H1 (cell line): Measurements from ENCODE around the gene ZNF764. TPM values are rescaled to one million over a fixed set of nuclear protein-coding genes. Genes with fewer than 3 reads are reported as not detected.
A peak's percentile ranks its signal among the peaks of the same experiment; 100 is the strongest.

Experiments
- CTCF ChIA-PET: fragments of 300-600 bp; sonication (Branson Sonifier 250); formaldehyde crosslinking; loops from one replicate; lab custom pipeline; 2021; ENCODE audit not compliant: partially characterized antibody; lab: Charles Lee
- POLR2A ChIA-PET: fragments of 300-600 bp; sonication (Branson Sonifier 250); formaldehyde crosslinking; loops from one replicate; lab custom pipeline; 2021; ENCODE audit warnings: inconsistent platforms; ENCODE audit not compliant: partially characterized antibody; lab: Charles Lee
- DNase-seq, 2 experiments: peaks; one replicate each; pipeline versions ENCODE4 v3.0.0 to v3.0.0-alpha.2; 2010 to 2022; ENCODE audit warnings: low spot score in 2 of 2, low read depth in 1 of 2, mixed read lengths in 1 of 2
- FAIRE-seq: peaks from 2 replicates; lab custom pipeline; 2011; peaks lifted over from hg19 to GRCh38; lab: Jason Lieb, UNC
- H2AFZ ChIP-seq: 2 replicates; pipeline ENCODE4 v1.8.1; 2012; ENCODE audit warnings: low read length, inconsistent platforms
- H2AK5ac ChIP-seq: 2 replicates; pipeline ENCODE4 v1.6.1; 2013; ENCODE audit warnings: low read depth, low read length
- H2BK120ac ChIP-seq: replicated peaks from 2 replicates; pipeline ENCODE3; 2013; ENCODE audit warnings: low read depth, low read length, inconsistent platforms
- H2BK12ac ChIP-seq: 2 replicates; pipeline ENCODE4 v1.6.1; 2013; ENCODE audit warnings: low read depth, low read length
- H2BK15ac ChIP-seq: 2 replicates; pipeline ENCODE4 v1.6.1; 2013; ENCODE audit warnings: low read length
- H2BK20ac ChIP-seq: 2 replicates; pipeline ENCODE4 v1.6.1; 2013; ENCODE audit warnings: low read length
- H2BK5ac ChIP-seq: 2 replicates; pipeline ENCODE4 v1.6.1; 2013; ENCODE audit warnings: low read depth, low read length
- H3K14ac ChIP-seq: 2 replicates; pipeline ENCODE4 v1.6.1; 2013; ENCODE audit warnings: inconsistent platforms; ENCODE audit not compliant: insufficient read length
- H3K18ac ChIP-seq: 2 replicates; pipeline ENCODE4 v1.6.1; 2013; ENCODE audit warnings: low read length; ENCODE audit errors: extremely low read depth
- H3K23ac ChIP-seq: 2 replicates; pipeline ENCODE4 v1.6.1; 2013; ENCODE audit warnings: inconsistent platforms; ENCODE audit not compliant: insufficient read length
- H3K23me2 ChIP-seq: 2 replicates; pipeline ENCODE4 v1.6.1; 2013; ENCODE audit warnings: low read depth, low read length
- H3K27ac ChIP-seq: 2 replicates; pipeline ENCODE4 v1.6.1; 2011; ENCODE audit warnings: low read depth, low read length, inconsistent platforms
- H3K27me3 ChIP-seq, 4 experiments: replicated peaks in 1 of 4; 1 replicate in 1 of 4; 2 replicates in 3 of 4; pipeline versions ENCODE4 v1.6.1 to v1.8.1; 2011 to 2013; ENCODE audit warnings: low read length in 3 of 4, mild to moderate bottlenecking in 3 of 4, inconsistent platforms in 2 of 4, mixed read lengths in 2 of 4, moderate library complexity in 1 of 4; ENCODE audit not compliant: control insufficient read depth in 3 of 4, insufficient read depth in 3 of 4; ENCODE audit errors: extremely low read depth in 1 of 4
- H3K36me3 ChIP-seq, 4 experiments: 2 replicates each; pipeline versions ENCODE4 v1.6.1 to v1.8.1; 2011 to 2013; ENCODE audit warnings: mild to moderate bottlenecking in 4 of 4, low read length in 3 of 4, moderate library complexity in 2 of 4, control low read depth in 1 of 4, inconsistent platforms in 1 of 4; ENCODE audit not compliant: insufficient read depth in 4 of 4, control insufficient read depth in 2 of 4
- H3K4ac ChIP-seq: replicated peaks from 2 replicates; pipeline ENCODE3; 2013; ENCODE audit warnings: low read length, low read depth, mixed read lengths, inconsistent platforms; ENCODE audit not compliant: insufficient read length
- H3K4me1 ChIP-seq, 4 experiments: replicated peaks in 1 of 4; 1 replicate in 1 of 4; 2 replicates in 3 of 4; pipeline versions ENCODE4 v1.6.1 to v1.8.1; 2011 to 2013; ENCODE audit warnings: low read length in 3 of 4, inconsistent platforms in 2 of 4, mixed read lengths in 1 of 4; ENCODE audit not compliant: insufficient read depth in 4 of 4, control insufficient read depth in 3 of 4
- H3K4me2 ChIP-seq, 2 experiments: 2 replicates each; pipeline versions ENCODE4 v1.6.1 to v1.8.1; 2011 to 2013; ENCODE audit warnings: low read depth in 2 of 2, low read length in 2 of 2, control low read depth in 1 of 2, inconsistent platforms in 1 of 2, mild to moderate bottlenecking in 1 of 2; ENCODE audit not compliant: insufficient read depth in 1 of 2
- H3K4me3 ChIP-seq, 4 experiments: fragments of 200-600, 300-600 bp in 1 of 4; sonication (generic), shearing (Covaris generic), sonication (Bioruptor Twin) in 1 of 4; 2 replicates each; pipeline versions ENCODE4 v1.5.1 to v1.8.1; 2011 to 2016; ENCODE audit warnings: low read length in 4 of 4, low read depth in 3 of 4, control low read depth in 2 of 4, inconsistent platforms in 2 of 4, mild to moderate bottlenecking in 2 of 4, mixed read lengths in 1 of 4, moderate library complexity in 1 of 4; ENCODE audit not compliant: insufficient read depth in 2 of 4; ENCODE audit errors: extremely low read depth in 1 of 4
- H3K56ac ChIP-seq: replicated peaks from 2 replicates; pipeline ENCODE3; 2013; ENCODE audit warnings: low read depth, mild to moderate bottlenecking, mixed read lengths, low read length, inconsistent platforms; ENCODE audit not compliant: insufficient read length
- H3K79me1 ChIP-seq: 2 replicates; pipeline ENCODE4 v1.6.1; 2013; ENCODE audit warnings: low read depth, low read length, control low read depth
- H3K79me2 ChIP-seq, 2 experiments: 2 replicates each; pipeline versions ENCODE4 v1.6.1 to v1.8.1; 2012 to 2013; ENCODE audit warnings: low read length in 2 of 2, mild to moderate bottlenecking in 2 of 2, inconsistent platforms in 1 of 2; ENCODE audit not compliant: insufficient read depth in 2 of 2, control insufficient read depth in 1 of 2
- H3K9ac ChIP-seq, 4 experiments: replicated peaks in 1 of 4; 1 replicate in 1 of 4; 2 replicates in 3 of 4; pipeline versions ENCODE4 v1.6.1 to v1.8.1; 2011 to 2013; ENCODE audit warnings: low read depth in 3 of 4, low read length in 3 of 4, control low read depth in 2 of 4, mild to moderate bottlenecking in 2 of 4, moderate library complexity in 2 of 4, inconsistent platforms in 1 of 4; ENCODE audit errors: extremely low read depth in 1 of 4
- H3K9me3 ChIP-seq, 2 experiments: 2 replicates each; pipeline versions ENCODE4 v1.6.1 to v1.8.1; 2012 to 2013; ENCODE audit warnings: mild to moderate bottlenecking in 2 of 2, moderate library complexity in 2 of 2, control low read depth in 1 of 2, inconsistent platforms in 1 of 2, low read depth in 1 of 2, low read length in 1 of 2, mixed read lengths in 1 of 2; ENCODE audit not compliant: insufficient read depth in 2 of 2
- H4K20me1 ChIP-seq, 2 experiments: replicated peaks in 1 of 2; 2 replicates each; pipeline versions ENCODE3 to v1.8.1; 2011 to 2013; ENCODE audit warnings: inconsistent platforms in 2 of 2, low read length in 2 of 2, mild to moderate bottlenecking in 1 of 2; ENCODE audit not compliant: insufficient read depth in 2 of 2, control insufficient read depth in 1 of 2
- H4K5ac ChIP-seq: 2 replicates; pipeline ENCODE4 v1.6.1; 2013; ENCODE audit warnings: low read length, low read depth, mixed read lengths, inconsistent platforms; ENCODE audit not compliant: insufficient read length
- H4K8ac ChIP-seq: 2 replicates; pipeline ENCODE4 v1.8.0; 2013; ENCODE audit warnings: mild to moderate bottlenecking, moderate library complexity, low read length, inconsistent platforms; ENCODE audit not compliant: insufficient read depth; ENCODE audit errors: extremely low read depth
- H4K91ac ChIP-seq: replicated peaks from 2 replicates; pipeline ENCODE3; 2013; ENCODE audit warnings: low read length, mixed read lengths, inconsistent platforms; ENCODE audit not compliant: insufficient read length
- CHD1 ChIP-seq: IDR thresholded peaks from 2 replicates; pipeline ENCODE4 v1.6.1; 2012; ENCODE audit warnings: low read depth, low read length, improper control_type of control experiment
- CTBP2 ChIP-seq: IDR thresholded peaks from 2 replicates; pipeline ENCODE4 v1.7.0; 2011; ENCODE audit warnings: borderline replicate concordance, mild to moderate bottlenecking, moderate library complexity, mixed read lengths, low read length; ENCODE audit not compliant: insufficient read depth, insufficient read length
- E2F6 ChIP-seq: IDR thresholded peaks from 2 replicates; pipeline ENCODE4 v1.6.1; 2012; ENCODE audit warnings: inconsistent platforms
- JUND ChIP-seq: IDR thresholded peaks from 2 replicates; pipeline ENCODE4 v1.6.1; 2011; ENCODE audit warnings: mild to moderate bottlenecking, improper control_type of control experiment, low read length
- NANOG ChIP-seq: IDR thresholded peaks from 2 replicates; pipeline ENCODE4 v1.6.1; 2011; ENCODE audit warnings: low read length, low read depth, mild to moderate bottlenecking, inconsistent platforms; ENCODE audit not compliant: insufficient read depth, poor library complexity, severe bottlenecking
- SP2 ChIP-seq: IDR thresholded peaks from 2 replicates; pipeline ENCODE4 v1.6.1; 2012; ENCODE audit warnings: mild to moderate bottlenecking, low read length, inconsistent platforms
- SP4 ChIP-seq: IDR thresholded peaks from 2 replicates; pipeline ENCODE4 v1.6.1; 2012; ENCODE audit warnings: low read length, inconsistent platforms
- SRF ChIP-seq: IDR thresholded peaks from 2 replicates; pipeline ENCODE4 v1.6.1; 2011; ENCODE audit warnings: mild to moderate bottlenecking, low read depth, low read length, moderate library complexity
- WGBS, 2 experiments: shearing (Covaris generic) in 1 of 2; methylation state at CpG; one replicate each; pipeline versions ENCODE4 v1.1.6 to v1.1.7; 2013 to 2015; ENCODE audit warnings: low lambda C conversion rate in 2 of 2, mixed read lengths in 2 of 2, inconsistent platforms in 1 of 2, low coverage in 1 of 2, missing lambda C conversion rate in 1 of 2; ENCODE audit not compliant: insufficient replicate concordance in 2 of 2, insufficient coverage in 1 of 2, insufficient read length in 1 of 2; ENCODE audit errors: extremely low coverage in 1 of 2, missing lambda C conversion rate in 1 of 2; 5-methylcytosine and 5-hydroxymethylcytosine counted together
- polyA plus RNA-seq, 7 experiments: library from polyadenylated mRNA; depleted of rRNA in 3 of 7; stranded (reverse) in 5 of 7; unstranded in 2 of 7; fragments of >200 nt in 5 of 7; fragments of 200-250 nt in 2 of 7; gene quantifications; 1 replicate in 5 of 7; 2 replicates in 1 of 7; 4 replicates in 1 of 7; pipeline versions ENCODE4 v1.2.1 to v1.2.3, GENCODE V29; 2011 to 2013; ENCODE audit warnings: missing spikeins in 2 of 7, mixed read lengths in 2 of 7
- total RNA-seq: library from RNA; stranded (reverse); fragmentation: NEBNext Ultra II Directional; extraction: Animal tissue kit (Norgen Biotek cat#: 25700); gene quantifications from 2 replicates; pipeline ENCODE4 v1.2.1, GENCODE V29; 2021
- TF ChIP-seq, protein P1 (sequence below): IDR thresholded peaks from 2 replicates; pipeline ENCODE4 v1.6.1; 2011; ENCODE audit warnings: low read depth, mild to moderate bottlenecking, low read length; ENCODE audit not compliant: insufficient read depth

Gene ZNF764
- total and polyA plus RNA-seq, 2 of the 8 experiments (the other 6 are each of a cell fraction or from before 2014, with no cell fraction given) = 5.7 to 7.7 TPM

DNA sequence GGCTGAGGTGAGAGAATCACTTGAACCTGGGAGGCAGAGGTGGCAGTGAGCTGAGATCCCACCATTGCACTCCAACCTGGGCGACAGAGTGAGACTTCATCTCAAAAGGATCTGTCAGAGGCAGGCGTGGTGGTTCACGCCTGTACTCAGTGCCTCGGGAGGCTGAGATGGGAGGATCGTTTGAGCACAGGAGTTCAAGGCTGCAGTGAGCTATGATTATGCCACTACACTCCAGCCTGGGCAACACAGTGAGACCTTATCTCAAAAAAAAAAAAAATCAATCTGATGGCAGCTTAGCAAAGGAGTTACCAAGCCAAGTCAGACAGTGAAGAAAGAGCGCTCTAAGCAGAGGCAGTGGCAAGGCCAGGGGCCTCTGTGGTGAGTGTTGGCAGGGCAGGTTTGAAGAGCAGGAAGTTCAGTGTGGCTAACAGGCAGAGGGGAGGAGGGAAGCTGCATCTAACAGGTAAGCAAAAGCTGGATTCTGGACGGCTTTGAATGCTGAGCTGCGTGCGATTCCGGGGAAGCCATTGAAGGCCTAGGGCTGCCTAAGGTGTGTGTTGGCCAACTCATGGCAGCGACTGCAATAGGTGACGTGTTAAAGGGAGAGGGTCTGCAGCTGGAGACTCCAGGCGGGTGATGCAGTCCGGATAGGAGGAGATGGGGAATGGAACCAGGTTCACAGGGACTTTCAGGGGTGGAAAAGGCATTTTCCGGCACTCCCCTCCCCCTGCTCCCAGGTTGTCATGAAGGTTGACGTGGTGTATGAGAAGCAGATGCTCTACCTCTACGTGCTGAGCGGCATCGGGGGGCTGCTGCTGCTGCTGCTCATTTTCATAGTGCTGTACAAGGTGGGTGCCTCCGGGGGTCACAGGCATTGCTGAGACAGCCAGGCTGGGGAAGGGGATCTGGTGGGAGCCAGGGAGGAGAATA, 38.8 kb downstream of the ZNF764 start:
- Histone ChIP-seq H3K4me3 (no peak overlapping the region), H2BK5ac (no peak overlapping the region), H2AK5ac (no peak overlapping the region), H3K14ac (no peak overlapping the region), H3K18ac (no peak overlapping the region), H3K4me2 (no peak overlapping the region), H3K27ac (no peak overlapping the region), H3K4me1 (no peaks in the 10 kb centered on the region), H3K23ac (no peak overlapping the region), H3K79me2 (no peaks in the 10 kb centered on the region), H3K23me2 (no peaks in the 10 kb centered on the region), H4K20me1 (no peaks in the 10 kb centered on the region), H3K79me1 (no peaks in the 10 kb centered on the region), H3K9me3 (no peaks in the 10 kb centered on the region), H4K8ac (no peak overlapping the region), H3K36me3 (peaks cover 0 to 2% (median 0%) of the 10 kb centered on the region in 4 experiments; a peak in 1 of 8 replicates), H3K4ac (no peak overlapping the region), H3K56ac (no peak overlapping the region), H2BK120ac (no peak overlapping the region), H2BK20ac (no peak overlapping the region), H3K9ac (no peak overlapping the region), H4K5ac (no peak overlapping the region), H2BK15ac (no peak overlapping the region), H4K91ac (no peak overlapping the region), H2BK12ac (peak overlapping the region; percentile 60; the same call in 1 of the 2 replicates), H2AFZ (no peak overlapping the region), H3K27me3 (no peaks in the 10 kb centered on the region; a peak in 1 of 7 replicates)
- DNase-seq (no peak), FAIRE-seq (no peak)
- ChIA-PET CTCF (interaction anchor here (0.6 to 3.2 kb wide), 10 partner anchors 10 to 178 kb away, joined by 3 to 16 read pairs (median 5); partner anchors contain the start of gene ITGAL), POLR2A (interaction anchor here (1.0 to 1.5 kb wide), 3 partner anchors 16 to 110 kb away, joined by 3 to 6 read pairs (median 3); partner anchors contain the start of genes ZNF688 and ZNF747)
- WGBS, 2 experiments = 90% methylated on average over 20 of the region's 20 CpGs; no CpG with 5 or more reads in 1 of the 2 experiments
- no peak for TF ChIP-seq E2F6
- TF ChIP-seq, protein P1, sequence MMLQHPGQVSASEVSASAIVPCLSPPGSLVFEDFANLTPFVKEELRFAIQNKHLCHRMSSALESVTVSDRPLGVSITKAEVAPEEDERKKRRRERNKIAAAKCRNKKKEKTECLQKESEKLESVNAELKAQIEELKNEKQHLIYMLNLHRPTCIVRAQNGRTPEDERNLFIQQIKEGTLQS = no peak
- no peak for TF ChIP-seq SRF
- TF ChIP-seq JUND = no peak
- no peak for TF ChIP-seq SP4
- TF ChIP-seq CTBP2 = no peak
- TF ChIP-seq CHD1 = no peak
- TF ChIP-seq NANOG = no peak
- no peak for TF ChIP-seq SP2
